Measurements from ENCODE around the gene OR1M1.

GRCh38 chr19:9086761-9087160, at the start of gene OR1M1:
- TF ChIP-seq POLR2A (IDR thresholded peaks at IDR 0.05; ENCODE audit: extremely low read depth, insufficient read length) (no peak), MYC (IDR thresholded peaks at IDR 0.05; ENCODE audit: low read depth, low read length) (no peak)
- TF ChIP-seq, protein P1, sequence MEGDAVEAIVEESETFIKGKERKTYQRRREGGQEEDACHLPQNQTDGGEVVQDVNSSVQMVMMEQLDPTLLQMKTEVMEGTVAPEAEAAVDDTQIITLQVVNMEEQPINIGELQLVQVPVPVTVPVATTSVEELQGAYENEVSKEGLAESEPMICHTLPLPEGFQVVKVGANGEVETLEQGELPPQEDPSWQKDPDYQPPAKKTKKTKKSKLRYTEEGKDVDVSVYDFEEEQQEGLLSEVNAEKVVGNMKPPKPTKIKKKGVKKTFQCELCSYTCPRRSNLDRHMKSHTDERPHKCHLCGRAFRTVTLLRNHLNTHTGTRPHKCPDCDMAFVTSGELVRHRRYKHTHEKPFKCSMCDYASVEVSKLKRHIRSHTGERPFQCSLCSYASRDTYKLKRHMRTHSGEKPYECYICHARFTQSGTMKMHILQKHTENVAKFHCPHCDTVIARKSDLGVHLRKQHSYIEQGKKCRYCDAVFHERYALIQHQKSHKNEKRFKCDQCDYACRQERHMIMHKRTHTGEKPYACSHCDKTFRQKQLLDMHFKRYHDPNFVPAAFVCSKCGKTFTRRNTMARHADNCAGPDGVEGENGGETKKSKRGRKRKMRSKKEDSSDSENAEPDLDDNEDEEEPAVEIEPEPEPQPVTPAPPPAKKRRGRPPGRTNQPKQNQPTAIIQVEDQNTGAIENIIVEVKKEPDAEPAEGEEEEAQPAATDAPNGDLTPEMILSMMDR (IDR thresholded peaks at IDR 0.05; ENCODE audit: low read depth, low read length) = no peak
- TF ChIP-seq, protein P2, sequence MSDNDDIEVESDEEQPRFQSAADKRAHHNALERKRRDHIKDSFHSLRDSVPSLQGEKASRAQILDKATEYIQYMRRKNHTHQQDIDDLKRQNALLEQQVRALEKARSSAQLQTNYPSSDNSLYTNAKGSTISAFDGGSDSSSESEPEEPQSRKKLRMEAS (IDR thresholded peaks at IDR 0.05; ENCODE audit: low read depth, low read length) = no peak

All from NB4 (cell line).